Retinal pigment epithelial cell (primary cell): Measurements from ENCODE around the gene GLIPR1.

Experiments
- DNase-seq: peaks from one replicate; pipeline ENCODE4 v3.0.0-alpha.2; 2010; ENCODE audit warnings: low read depth
- H3K4me3 ChIP-seq: 2 replicates; pipeline ENCODE4 v1.5.1; 2011; ENCODE audit warnings: mild to moderate bottlenecking, low read length, control low read depth, moderate library complexity
- CTCF ChIP-seq: conservative IDR thresholded peaks from 2 replicates; pipeline ENCODE4 v1.5.1; 2011; ENCODE audit warnings: low read depth, low read length, control low read depth, inconsistent platforms

GLIPR1 gene

GRCh38 chr12:75526655-75527511 is 46.3 kb downstream of the GLIPR1 start:
- peak; percentile 63 for TF ChIP-seq CTCF
- DNase-seq: no peak
- no peak overlapping the region for H3K4me3 ChIP-seq

- no peak for DNase-seq
- TF ChIP-seq CTCF: no peak
- no peak overlapping the region for H3K4me3 ChIP-seq
Observed at GRCh38 chr12:75528272-75528671, 47.7 kb downstream of the GLIPR1 start.

- DNase-seq: no peak
- no peak for TF ChIP-seq CTCF
- no peak overlapping the region for H3K4me3 ChIP-seq
Observed at GRCh38 chr12:75528692-75529091, 48.1 kb downstream of the GLIPR1 start.

- no peak for TF ChIP-seq CTCF
- H3K4me3 ChIP-seq: no peak overlapping the region
Observed at GRCh38 chr12:75529316-75529715, 48.8 kb downstream of the GLIPR1 start.

GRCh38 chr12:75529826-75530225 is 49.3 kb downstream of the GLIPR1 start:
- H3K4me3 ChIP-seq: no peak overlapping the region
- no peak for TF ChIP-seq CTCF
- no peak for DNase-seq

More at GRCh38 chr12:75529316-75529715, 48.8 kb downstream of the GLIPR1 start:
- no peak for DNase-seq

- H3K4me3 ChIP-seq: no peak overlapping the region
- TF ChIP-seq CTCF: no peak
Observed at GRCh38 chr12:75533239-75533638, 52.7 kb downstream of the GLIPR1 start.

GRCh38 chr12:75539889-75540288 is 59.3 kb downstream of the GLIPR1 start:
- TF ChIP-seq CTCF: no peak
- no peak for DNase-seq
- no peak overlapping the region for H3K4me3 ChIP-seq

More at GRCh38 chr12:75533239-75533638, 52.7 kb downstream of the GLIPR1 start:
- no peak for DNase-seq
